RWPE2 (cell line): ENCODE results near the gene RNPEPL1.
A peak's percentile ranks its signal among the peaks of the same experiment; 100 is the strongest.

Experiments used
- ATAC-seq: fragments of 200-7000 bp; cut with Tn5 transposase; 3 replicates; pipeline ENCODE4 v1.9.1; 2021; ENCODE audit warnings: low read depth
- DNase-seq: peaks from one replicate; pipeline ENCODE4 v3.0.0-alpha.2; 2020; ENCODE audit warnings: low spot score
- H3K27ac ChIP-seq: fragments of 450-650 bp; 2 replicates; pipeline ENCODE4 v1.5.1; 2017; ENCODE audit warnings: mild to moderate bottlenecking; ENCODE audit not compliant: poor library complexity, severe bottlenecking
- H3K27me3 ChIP-seq: fragments of 250-450 bp; sonication (Bioruptor Pico); 2 replicates; pipeline ENCODE4 v1.5.1; 2021; ENCODE audit warnings: mild to moderate bottlenecking, moderate library complexity; ENCODE audit not compliant: insufficient read depth, poor library complexity, severe bottlenecking
- H3K36me3 ChIP-seq: fragments of 250-450 bp; sonication (Bioruptor Pico); 2 replicates; pipeline ENCODE4 v1.5.1; 2020; ENCODE audit warnings: low read depth, mild to moderate bottlenecking, moderate library complexity
- H3K4me1 ChIP-seq: fragments of 250-450 bp; sonication (Bioruptor Pico); 2 replicates; pipeline ENCODE4 v1.5.1; 2021; ENCODE audit warnings: mild to moderate bottlenecking, moderate library complexity; ENCODE audit not compliant: insufficient read depth, poor library complexity, severe bottlenecking
- H3K4me3 ChIP-seq: fragments of 250-450 bp; sonication (Bioruptor Pico); 2 replicates; pipeline ENCODE4 v1.5.1; 2021; ENCODE audit warnings: mild to moderate bottlenecking, moderate library complexity; ENCODE audit not compliant: severe bottlenecking
- H3K9me3 ChIP-seq: fragments of 250-450 bp; sonication (Bioruptor Pico); 2 replicates; pipeline ENCODE4 v1.5.1; 2021; ENCODE audit warnings: mild to moderate bottlenecking, moderate library complexity; ENCODE audit not compliant: severe bottlenecking
- CTCF ChIP-seq: fragments of 450-650 bp; IDR thresholded peaks from one replicate; pipeline ENCODE4 v1.5.1; 2017; ENCODE audit warnings: mild to moderate bottlenecking, moderate library complexity; ENCODE audit not compliant: poor library complexity, severe bottlenecking

Gene RNPEPL1

GRCh38 chr2:240555541-240556250 is 12.6 kb upstream of the RNPEPL1 start:
- DNase-seq = no peak
- no peak overlapping the region for H3K27ac ChIP-seq
- no peak for TF ChIP-seq CTCF
- H3K36me3 ChIP-seq = peaks cover under 1% of the 10 kb centered on the region
- peaks cover 6% of the 10 kb centered on the region for H3K4me1 ChIP-seq
- ATAC-seq = no peak
- H3K4me3 ChIP-seq = no peak overlapping the region
- no peaks in the 10 kb centered on the region for H3K27me3 ChIP-seq
- H3K9me3 ChIP-seq = no peaks in the 10 kb centered on the region

GRCh38 chr2:240556553-240557100 is 11.7 kb upstream of the RNPEPL1 start:
- ATAC-seq (no peak), DNase-seq (no peak)
- Histone ChIP-seq H3K27me3 (no peaks in the 10 kb centered on the region), H3K4me1 (peaks cover 9% of the 10 kb centered on the region), H3K4me3 (no peak overlapping the region), H3K9me3 (no peaks in the 10 kb centered on the region), H3K27ac (no peak overlapping the region), H3K36me3 (no peaks in the 10 kb centered on the region; the same call in 1 of the 2 replicates)
- peak; percentile 50 for TF ChIP-seq CTCF

GRCh38 chr2:240557101-240557751 is 11.1 kb upstream of the RNPEPL1 start:
- peak overlapping the region; percentile 25 for H3K4me3 ChIP-seq
- H3K27me3 ChIP-seq = no peaks in the 10 kb centered on the region
- no peaks in the 10 kb centered on the region for H3K36me3 ChIP-seq
- H3K27ac ChIP-seq = no peak overlapping the region
- no peak for DNase-seq
- peak; percentile 25 for TF ChIP-seq CTCF
- no peaks in the 10 kb centered on the region for H3K9me3 ChIP-seq
- peaks cover 15% of the 10 kb centered on the region for H3K4me1 ChIP-seq
- no peak for ATAC-seq

GRCh38 chr2:240557808-240558207 is 10.5 kb upstream of the RNPEPL1 start, which contains the start of gene ANKMY1:
ANKMY1 (minus strand) TSS chr2:240557988; CDS start chr2:240557335, 653 bp downstream.
- H3K27me3 ChIP-seq = no peaks in the 10 kb centered on the region
- no peak within 1 kb of the TSS for H3K27ac ChIP-seq
- H3K4me3 ChIP-seq = peak within 1 kb of the TSS; percentile 25
- no peaks in the 10 kb centered on the region for H3K9me3 ChIP-seq
- peaks cover 16% of the 10 kb centered on the region for H3K4me1 ChIP-seq
- DNase-seq (peak; percentile 80), ATAC-seq (peak; percentile 66)
- no peaks in the 10 kb centered on the region for H3K36me3 ChIP-seq
- no peak for TF ChIP-seq CTCF
